Measurements from ENCODE around the gene HMOX1. TPM values are rescaled to one million over a fixed set of nuclear protein-coding genes. Genes with fewer than 3 reads are reported as not detected.

HMOX1 gene
- total RNA-seq, 1 experiment from 2014 or later, result 26.4 TPM

DNA sequence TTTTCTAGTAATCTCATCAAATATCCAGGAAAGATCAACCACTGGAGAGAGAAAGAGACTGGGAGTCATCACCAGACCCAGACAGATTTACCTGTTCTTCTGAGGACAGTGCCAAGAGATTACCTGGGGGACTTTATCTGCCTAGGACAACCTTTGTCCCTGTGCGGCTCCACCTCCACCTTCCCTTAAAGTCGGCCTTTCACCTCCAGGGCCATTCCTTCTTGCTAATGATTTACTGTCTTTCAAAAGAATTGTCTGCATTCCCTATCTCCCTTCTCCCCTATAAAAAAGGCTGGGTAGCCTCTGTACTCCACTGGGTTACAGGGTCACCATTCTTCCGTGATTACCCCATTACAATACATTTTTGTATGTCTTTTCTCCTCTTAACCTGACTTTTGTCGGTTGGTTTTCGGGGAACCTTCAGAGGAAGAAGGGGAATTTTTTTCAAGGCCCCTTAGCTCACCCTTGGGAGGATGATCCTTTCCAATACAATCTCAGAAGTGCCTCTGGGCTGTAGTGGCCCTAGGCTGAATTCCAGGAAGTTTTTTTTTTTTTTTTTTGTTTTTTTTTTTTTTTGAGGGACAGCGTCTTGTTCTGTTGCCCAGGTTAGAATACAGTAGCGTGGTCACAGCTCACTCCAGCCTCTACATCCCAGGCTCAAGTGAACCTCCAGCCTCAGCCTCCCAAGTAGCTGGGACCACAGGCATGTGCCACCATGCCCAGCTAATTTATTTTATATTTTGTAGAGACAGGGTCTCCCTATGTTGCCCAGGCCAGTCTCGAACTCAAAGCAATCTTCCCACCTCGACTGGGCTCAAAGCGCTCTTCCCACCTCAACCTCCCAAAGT is 1.5 kb upstream of the HMOX1 start:
- CTCF ChIA-PET, result interaction anchor here (1.1 kb wide), 1 partner anchor 686 kb away, joined by 3 read pairs; no protein-coding TSS in a partner anchor

More for the DNA sequence above, 1.5 kb upstream of the HMOX1 start:
- Histone ChIP-seq H3K4me3 (replicated peaks in 1 of 2; ENCODE audit: low read depth in 1 of 2, low read length in 2 of 2) (no peak overlapping the region), H3K27ac (ENCODE audit: low read depth, low read length) (no peak overlapping the region), H3K4me1 (ENCODE audit: control insufficient read depth in 1 of 2, insufficient read depth in 2 of 2, low read length in 2 of 2) (peaks cover 28 to 63% of the 10 kb centered on the region in 2 experiments), H3K9me2 (ENCODE audit: insufficient read depth) (no peaks in the 10 kb centered on the region), H3K79me2 (ENCODE audit: insufficient read depth, low read length) (peaks cover 10% of the 10 kb centered on the region), H3K4me2 (ENCODE audit: low read length) (no peak overlapping the region), H3K36me3 (ENCODE audit: control insufficient read depth in 1 of 2, insufficient read depth in 2 of 2, low read length in 2 of 2) (no peaks in the 10 kb centered on the region; a peak in 2 of 4 replicates), H3K27me3 (ENCODE audit: insufficient read depth, low read length) (no peaks in the 10 kb centered on the region), H2AFZ (ENCODE audit: low read depth, low read length, poor library complexity, severe bottlenecking) (no peak overlapping the region), H3K9me3 (ENCODE audit: control insufficient read depth in 1 of 2, insufficient read depth in 1 of 2, low read depth in 1 of 2, low read length in 2 of 2) (no peaks in the 10 kb centered on the region), H3K9ac (ENCODE audit: low read length) (no peak overlapping the region), H4K20me1 (ENCODE audit: insufficient read depth) (no peaks in the 10 kb centered on the region)
- ATAC-seq, result no peak
- no TSS peak for BruUV-seq (replicated peaks)
- TF ChIP-seq ZFX (IDR thresholded peaks at IDR 0.05), result no peak
- TF ChIP-seq CEBPB (IDR thresholded peaks at IDR 0.05; ENCODE audit: low read depth), result no peak
- TF ChIP-seq, protein P1, sequence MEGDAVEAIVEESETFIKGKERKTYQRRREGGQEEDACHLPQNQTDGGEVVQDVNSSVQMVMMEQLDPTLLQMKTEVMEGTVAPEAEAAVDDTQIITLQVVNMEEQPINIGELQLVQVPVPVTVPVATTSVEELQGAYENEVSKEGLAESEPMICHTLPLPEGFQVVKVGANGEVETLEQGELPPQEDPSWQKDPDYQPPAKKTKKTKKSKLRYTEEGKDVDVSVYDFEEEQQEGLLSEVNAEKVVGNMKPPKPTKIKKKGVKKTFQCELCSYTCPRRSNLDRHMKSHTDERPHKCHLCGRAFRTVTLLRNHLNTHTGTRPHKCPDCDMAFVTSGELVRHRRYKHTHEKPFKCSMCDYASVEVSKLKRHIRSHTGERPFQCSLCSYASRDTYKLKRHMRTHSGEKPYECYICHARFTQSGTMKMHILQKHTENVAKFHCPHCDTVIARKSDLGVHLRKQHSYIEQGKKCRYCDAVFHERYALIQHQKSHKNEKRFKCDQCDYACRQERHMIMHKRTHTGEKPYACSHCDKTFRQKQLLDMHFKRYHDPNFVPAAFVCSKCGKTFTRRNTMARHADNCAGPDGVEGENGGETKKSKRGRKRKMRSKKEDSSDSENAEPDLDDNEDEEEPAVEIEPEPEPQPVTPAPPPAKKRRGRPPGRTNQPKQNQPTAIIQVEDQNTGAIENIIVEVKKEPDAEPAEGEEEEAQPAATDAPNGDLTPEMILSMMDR (IDR thresholded peaks at IDR 0.05 in 2 of 3, conservative IDR thresholded peaks at IDR 0.05 in 1 of 3; ENCODE audit: borderline replicate concordance in 1 of 3, insufficient read depth in 1 of 3, low read depth in 2 of 3, low read length in 2 of 3), result no peak
- TF ChIP-seq ELF1 (IDR thresholded peaks at IDR 0.05; ENCODE audit: borderline replicate concordance, low read depth), result no peak
- no peak for TF ChIP-seq EZH2 (IDR thresholded peaks at IDR 0.05)
- TF ChIP-seq, protein P2, sequence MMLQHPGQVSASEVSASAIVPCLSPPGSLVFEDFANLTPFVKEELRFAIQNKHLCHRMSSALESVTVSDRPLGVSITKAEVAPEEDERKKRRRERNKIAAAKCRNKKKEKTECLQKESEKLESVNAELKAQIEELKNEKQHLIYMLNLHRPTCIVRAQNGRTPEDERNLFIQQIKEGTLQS (IDR thresholded peaks at IDR 0.05), result no peak
- no peak for TF ChIP-seq CBX3 (IDR thresholded peaks at IDR 0.05; ENCODE audit: low read depth)
- no peak for TF ChIP-seq SIN3A (IDR thresholded peaks at IDR 0.05; ENCODE audit: low read depth)
- TF ChIP-seq POLR2A (IDR thresholded peaks at IDR 0.05; ENCODE audit: borderline replicate concordance, extremely low read depth, insufficient read depth, insufficient read length), result no peak
- no peak for TF ChIP-seq TCF7L2 (IDR thresholded peaks at IDR 0.05; ENCODE audit: borderline replicate concordance, extremely low read depth, insufficient read depth, insufficient read length)
- no peak for TF ChIP-seq ZNF274 (IDR thresholded peaks at IDR 0.05; ENCODE audit: low read depth, low read length)
- no peak for TF ChIP-seq JUND (IDR thresholded peaks at IDR 0.05)
- TF ChIP-seq SP1 (IDR thresholded peaks at IDR 0.05; ENCODE audit: low read depth), result no peak
- TF ChIP-seq YY1 (IDR thresholded peaks at IDR 0.05; ENCODE audit: extremely low read depth, insufficient replicate concordance, low read depth, low read length), result no peak
- no peak for TF ChIP-seq POLR2AphosphoS5 (IDR thresholded peaks at IDR 0.05; ENCODE audit: low read depth, low read length)
- no peak for TF ChIP-seq FOSL1 (IDR thresholded peaks at IDR 0.05; ENCODE audit: low read depth)
- no peak for TF ChIP-seq EZH2phosphoT487 (IDR thresholded peaks at IDR 0.05; ENCODE audit: borderline replicate concordance)
- TF ChIP-seq, protein P3, sequence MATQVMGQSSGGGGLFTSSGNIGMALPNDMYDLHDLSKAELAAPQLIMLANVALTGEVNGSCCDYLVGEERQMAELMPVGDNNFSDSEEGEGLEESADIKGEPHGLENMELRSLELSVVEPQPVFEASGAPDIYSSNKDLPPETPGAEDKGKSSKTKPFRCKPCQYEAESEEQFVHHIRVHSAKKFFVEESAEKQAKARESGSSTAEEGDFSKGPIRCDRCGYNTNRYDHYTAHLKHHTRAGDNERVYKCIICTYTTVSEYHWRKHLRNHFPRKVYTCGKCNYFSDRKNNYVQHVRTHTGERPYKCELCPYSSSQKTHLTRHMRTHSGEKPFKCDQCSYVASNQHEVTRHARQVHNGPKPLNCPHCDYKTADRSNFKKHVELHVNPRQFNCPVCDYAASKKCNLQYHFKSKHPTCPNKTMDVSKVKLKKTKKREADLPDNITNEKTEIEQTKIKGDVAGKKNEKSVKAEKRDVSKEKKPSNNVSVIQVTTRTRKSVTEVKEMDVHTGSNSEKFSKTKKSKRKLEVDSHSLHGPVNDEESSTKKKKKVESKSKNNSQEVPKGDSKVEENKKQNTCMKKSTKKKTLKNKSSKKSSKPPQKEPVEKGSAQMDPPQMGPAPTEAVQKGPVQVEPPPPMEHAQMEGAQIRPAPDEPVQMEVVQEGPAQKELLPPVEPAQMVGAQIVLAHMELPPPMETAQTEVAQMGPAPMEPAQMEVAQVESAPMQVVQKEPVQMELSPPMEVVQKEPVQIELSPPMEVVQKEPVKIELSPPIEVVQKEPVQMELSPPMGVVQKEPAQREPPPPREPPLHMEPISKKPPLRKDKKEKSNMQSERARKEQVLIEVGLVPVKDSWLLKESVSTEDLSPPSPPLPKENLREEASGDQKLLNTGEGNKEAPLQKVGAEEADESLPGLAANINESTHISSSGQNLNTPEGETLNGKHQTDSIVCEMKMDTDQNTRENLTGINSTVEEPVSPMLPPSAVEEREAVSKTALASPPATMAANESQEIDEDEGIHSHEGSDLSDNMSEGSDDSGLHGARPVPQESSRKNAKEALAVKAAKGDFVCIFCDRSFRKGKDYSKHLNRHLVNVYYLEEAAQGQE (IDR thresholded peaks at IDR 0.05; ENCODE audit: low read depth), result no peak
- TF ChIP-seq RAD21 (IDR thresholded peaks at IDR 0.05; ENCODE audit: low read depth), result no peak
- ChIA-PET RAD21 (ENCODE audit: low non-redundant PET in 1 of 2, low total read pairs in 2 of 2, uncharacterized antibody in 2 of 2, unreplicated experiment in 2 of 2) (interaction anchor here in 1 of 2 experiments (0.7 to 0.8 kb wide), 2 partner anchors 47 to 240 kb away, joined by 3 to 9 read pairs; no protein-coding TSS in a partner anchor), POLR2A (interaction anchor here (1.8 kb wide), 1 partner anchor 13 kb away, joined by 4 read pairs; no protein-coding TSS in a partner anchor)
- intact Hi-C loops (cut with micrococcal nuclease), result loop anchor here (10.0 kb wide), 1 partner anchor 455 kb away; no protein-coding TSS in a partner anchor
- no peak for DNase-seq (ENCODE audit: low read depth, low spot score)

All from HCT116 (cell line).